ACHN (cell line): ENCODE results near the gene RBM33.

Experiments
- DNase-seq: peaks from one replicate; pipeline ENCODE4 v3.0.0-alpha.2; 2015
- in situ Hi-C: cut with HindIII; loops from 2 replicates; pipeline ENCODE4 v1.10.0; 2017; ENCODE audit warnings: low sequenced_read_pairs, low pct_ligation_motif_present, low pct_unique_long_range_greater_than_20kb

RBM33 gene

DNA sequence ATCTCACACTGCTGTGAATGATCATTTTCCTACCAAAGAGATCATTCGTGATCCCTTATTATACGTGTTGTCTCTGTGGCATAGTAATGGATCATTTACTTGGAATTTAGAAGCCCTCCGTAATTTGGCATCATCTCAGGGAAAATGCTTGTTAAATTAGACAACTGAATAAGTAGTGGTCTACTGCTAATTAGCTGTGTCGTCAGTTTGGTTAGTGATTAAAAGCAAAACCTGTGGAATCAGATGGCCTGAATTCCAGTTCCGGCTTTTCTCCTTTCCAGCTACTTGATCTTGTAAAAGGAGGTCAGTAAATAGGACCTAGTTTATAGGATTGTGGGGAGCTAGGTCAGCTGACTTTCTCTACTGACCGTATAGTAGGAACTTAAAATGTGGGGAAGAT, 65.6 kb downstream of the RBM33 start:
- no peak for DNase-seq
- in situ Hi-C loops: no loop called here

DNA sequence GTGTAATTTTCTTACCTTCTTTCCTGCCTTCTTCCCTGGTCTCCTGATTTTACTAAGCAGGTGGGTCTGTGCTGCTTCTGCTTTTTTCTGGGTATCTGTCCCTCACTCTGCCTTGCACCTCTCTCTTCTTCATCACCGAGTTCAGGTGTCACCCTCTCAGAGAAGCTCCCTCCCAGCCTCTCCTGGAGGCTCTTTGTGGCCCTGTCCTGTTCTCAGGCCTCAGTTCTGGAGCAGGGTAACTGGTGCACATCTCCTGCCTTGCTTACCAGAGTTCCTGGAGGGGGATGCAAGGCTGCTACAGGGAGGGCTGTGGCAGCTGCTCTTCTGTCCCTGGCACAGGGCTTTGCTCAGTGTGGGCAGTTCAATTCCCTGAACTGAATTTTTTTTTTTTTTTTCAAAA, 66.1 kb downstream of the RBM33 start:
- in situ Hi-C loops: no loop called here
- no peak for DNase-seq

DNA sequence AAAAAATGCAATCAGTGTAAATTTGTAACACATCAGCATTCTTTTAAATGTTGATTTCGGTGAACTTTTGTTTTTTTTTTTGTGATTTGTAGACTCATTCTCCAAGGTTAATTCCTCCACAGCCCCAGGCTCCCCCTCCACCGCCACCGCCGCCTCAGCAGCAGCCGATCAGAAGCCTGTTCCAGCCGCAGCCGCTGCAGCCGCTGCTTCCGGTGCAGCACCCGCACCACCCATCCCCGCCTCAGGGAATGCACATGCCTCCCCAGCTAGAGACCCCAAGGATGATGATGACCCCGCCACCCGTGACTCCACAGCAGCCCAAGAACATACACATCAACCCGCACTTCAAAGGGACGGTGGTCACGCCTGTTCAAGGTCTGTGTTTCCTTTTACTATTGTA, 66.6 kb downstream of the RBM33 start:
- no peak for DNase-seq
- in situ Hi-C loops: no loop called here

DNA sequence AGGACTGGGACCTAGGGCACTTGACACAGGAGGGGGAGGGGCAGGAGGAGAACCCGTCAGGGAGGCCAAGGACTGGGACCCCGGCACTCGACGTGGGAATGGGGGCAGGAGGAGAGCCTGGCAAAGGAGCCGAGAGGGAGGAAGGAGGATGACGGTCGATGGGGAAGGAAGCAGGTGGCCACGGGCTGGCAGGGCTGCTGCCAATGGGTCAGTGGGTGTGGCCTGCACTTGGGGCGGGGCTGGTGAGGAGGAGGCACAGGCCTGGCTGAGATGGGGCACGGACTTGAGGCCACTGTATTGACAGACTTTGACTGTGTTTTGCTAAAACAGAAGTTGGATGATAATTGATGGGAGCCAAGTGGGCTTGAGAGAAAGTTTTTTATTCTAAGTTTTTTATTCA, 68.9 kb downstream of the RBM33 start:
- in situ Hi-C loops: no loop called here
- no peak for DNase-seq

DNA sequence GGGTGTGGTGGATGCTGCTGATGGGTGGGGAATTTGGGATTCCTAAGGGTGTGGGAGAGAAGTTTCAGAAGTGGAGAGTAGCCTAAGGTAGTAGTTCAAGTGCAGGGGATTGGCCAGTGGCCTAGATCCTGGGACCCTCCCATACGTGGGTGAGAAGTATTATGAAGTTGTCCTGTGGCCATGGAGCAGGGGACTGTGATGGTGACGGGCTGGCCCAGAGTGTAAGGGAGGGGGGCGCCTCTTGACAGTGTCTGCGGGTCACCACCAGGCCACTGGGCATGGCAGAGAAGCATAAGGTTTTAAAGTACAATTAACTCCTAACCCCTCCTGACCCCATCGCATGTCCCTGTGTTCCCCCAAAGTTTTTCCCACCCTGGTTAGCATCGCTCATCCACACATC, 70.2 kb downstream of the RBM33 start:
- in situ Hi-C loops: no loop called here
- no peak for DNase-seq

DNA sequence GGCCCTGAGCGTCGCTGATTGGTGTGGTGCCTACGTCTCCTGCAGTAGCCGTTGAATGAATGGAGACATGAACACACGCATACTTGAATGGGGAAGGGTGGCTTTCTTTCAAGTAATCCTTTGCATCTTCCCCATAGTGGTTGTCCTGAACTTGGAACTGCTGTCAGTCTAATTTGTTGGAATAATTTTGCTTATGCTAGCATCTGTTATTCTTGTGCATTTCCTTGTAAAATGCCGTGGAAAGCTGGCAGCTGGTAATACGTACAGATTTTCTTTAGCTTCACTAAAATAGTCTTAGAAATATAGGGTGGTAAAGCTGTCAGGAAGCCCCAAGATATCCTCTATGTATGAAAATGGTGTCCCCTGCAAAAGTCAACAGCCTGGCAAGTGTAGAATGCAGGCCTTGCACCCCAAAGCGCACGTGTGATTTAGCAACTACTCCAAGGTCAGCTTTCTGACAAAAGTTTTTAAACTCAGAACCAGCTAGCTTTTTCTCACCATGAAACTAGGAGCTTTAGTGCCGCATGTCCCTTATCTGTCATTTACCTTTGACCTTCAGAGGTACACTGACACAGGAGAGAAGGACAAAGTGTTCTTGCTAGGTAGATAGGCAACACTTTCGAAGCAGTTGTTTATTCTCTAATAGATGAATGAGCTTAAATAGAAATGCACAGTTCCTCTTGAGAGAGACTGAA, 70.8 kb downstream of the RBM33 start:
- no peak for DNase-seq
- in situ Hi-C loops: no loop called here

DNA sequence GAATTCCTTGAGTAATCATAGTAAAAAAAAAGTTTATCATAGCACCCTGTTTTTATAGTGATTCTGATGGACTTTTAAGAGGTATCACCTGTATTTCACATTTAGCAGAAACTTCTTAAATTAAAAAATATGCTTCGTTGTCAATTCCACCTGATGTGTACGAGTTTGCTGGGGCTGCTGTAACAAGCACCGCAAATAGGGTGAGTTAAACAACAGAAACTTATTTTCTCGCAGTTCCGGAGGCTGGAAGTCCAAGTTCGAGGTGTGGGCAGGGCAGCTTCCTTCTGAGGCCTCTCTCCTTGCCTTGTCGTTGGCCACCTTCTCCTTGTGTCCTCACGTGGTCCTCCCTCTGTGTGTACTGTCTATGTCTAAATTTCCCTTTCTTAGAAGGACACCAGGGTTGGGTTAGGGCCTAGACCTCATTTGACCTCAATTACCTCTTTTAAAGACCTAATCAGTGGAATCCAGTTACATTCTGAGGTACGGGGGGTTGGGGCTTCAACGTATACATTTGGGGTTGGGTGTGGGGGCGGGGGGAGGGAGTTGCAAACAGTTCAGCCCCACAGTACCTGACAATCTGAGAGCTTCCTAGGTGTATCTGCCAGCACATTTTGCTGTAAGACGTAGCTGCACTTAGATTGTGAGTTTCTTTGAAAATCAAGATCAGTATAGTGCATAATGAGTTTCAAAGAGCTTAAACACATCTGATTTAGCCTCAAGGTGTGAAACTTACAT, 72.7 kb downstream of the RBM33 start:
- DNase-seq: no peak
- in situ Hi-C loops: no loop called here

DNA sequence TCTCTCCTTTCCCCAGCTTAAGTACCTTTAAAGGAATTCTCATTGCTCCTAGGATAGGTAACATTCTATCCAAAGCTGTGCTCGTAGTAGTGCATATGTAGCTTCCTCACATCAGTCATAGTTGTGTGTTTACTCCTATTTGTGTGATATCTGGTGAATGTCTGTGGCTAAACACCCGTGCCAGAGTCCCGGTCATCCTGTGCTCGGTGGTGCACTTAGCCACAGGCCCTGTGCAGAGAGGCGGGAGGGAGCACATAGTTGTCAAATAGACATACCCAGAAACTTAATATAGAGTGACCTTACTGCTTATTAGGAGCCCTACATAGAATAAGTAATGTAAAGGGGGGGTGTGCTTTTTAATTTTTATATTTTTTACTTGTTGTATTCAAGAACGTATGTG, 76.6 kb downstream of the RBM33 start:
- DNase-seq: no peak
- in situ Hi-C loops: no loop called here

DNA sequence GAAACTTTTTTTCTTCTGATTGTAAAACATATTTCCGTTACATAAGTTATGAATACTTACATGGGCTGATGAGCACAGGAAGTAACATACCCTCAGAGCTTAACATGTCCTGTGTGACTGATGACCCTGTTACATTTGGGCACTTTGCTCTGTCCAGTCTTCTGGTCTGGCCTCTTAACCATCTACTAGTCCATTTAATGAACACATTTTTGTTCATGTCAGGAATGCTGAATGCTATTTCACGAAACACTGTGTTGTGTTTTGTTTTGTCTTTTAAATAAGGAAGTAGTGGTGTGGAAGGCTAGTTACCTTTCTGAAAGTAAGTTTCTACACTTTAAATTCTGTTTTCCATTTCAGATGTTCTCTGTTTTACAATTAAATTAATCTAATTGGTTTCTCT, 77.7 kb downstream of the RBM33 start:
- in situ Hi-C loops: no loop called here

DNA sequence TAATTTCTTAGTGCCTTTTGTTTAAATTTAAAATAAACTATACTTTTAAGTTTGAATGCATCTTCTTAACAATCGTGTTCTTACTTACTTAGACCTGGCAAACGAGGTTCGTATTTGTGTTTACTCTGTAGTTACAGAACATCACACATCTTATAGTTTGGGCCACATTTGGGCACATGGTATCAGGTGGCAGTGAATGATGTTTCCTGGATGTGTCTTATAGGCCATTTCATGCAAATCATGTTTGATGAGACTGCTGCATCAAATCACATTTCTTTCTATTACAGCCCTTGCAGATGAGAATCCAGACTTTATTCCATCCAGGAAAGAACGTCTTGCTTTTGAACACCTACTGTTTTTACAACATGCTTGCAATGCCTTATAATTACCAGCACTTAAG, 78.5 kb downstream of the RBM33 start:
- DNase-seq: no peak
- in situ Hi-C loops: no loop called here

More for the DNA sequence above, 77.7 kb downstream of the RBM33 start:
- no peak for DNase-seq

DNA sequence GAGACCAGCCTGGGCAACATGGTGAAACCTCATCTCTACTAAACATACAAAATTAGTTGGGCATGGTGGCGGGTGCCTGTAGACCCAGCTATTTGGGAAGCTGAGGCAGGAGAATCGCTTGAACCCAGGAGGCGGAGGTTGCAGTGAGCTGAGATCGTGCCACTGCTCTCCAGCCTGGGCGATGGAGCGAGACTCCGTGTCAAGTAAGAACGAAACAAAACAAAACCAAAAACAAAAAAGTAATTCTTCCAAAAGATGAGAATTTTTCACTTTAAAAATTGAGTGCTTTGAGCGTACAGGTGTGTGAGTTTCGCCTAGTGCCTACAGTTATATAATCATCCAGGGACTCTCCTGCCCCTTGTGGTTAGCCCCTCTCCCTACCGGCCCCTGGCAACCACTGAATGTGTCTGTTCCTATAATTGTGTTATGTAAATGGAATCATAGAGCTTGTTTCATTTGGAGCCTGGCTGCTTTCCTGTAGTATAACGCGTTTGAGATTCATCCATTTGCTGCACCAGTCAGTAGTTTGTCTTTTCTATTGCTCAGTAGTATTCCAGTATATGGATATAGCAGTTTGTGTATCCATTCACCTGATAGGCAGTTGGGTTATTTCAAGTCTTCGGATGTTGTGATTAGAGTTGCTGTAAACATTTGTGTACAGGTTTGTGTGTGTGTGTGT, 80.0 kb downstream of the RBM33 start:
- no peak for DNase-seq
- in situ Hi-C loops: loop anchor here (25.0 kb wide), 1 partner anchor 137 kb away; no protein-coding TSS in a partner anchor

DNA sequence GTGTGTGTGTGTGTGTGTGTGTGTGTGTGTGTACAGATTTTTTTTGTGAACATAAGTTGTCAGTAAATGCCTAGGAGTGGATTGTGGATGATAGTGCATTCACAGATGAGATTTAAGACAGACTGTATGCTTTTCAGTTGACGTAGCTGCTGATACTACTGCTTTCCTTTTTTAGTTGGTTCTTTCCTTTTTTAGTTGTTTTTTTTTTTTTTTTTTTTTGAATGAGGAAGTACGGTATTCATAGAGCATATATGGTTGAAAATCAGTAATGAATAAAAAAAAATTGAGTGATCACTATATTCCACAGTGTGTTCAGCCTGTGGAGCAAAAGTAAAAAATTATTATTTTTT, 80.5 kb downstream of the RBM33 start:
- in situ Hi-C loops: loop anchor here (25.0 kb wide), 1 partner anchor 138 kb away; no protein-coding TSS in a partner anchor
- DNase-seq: no peak

DNA sequence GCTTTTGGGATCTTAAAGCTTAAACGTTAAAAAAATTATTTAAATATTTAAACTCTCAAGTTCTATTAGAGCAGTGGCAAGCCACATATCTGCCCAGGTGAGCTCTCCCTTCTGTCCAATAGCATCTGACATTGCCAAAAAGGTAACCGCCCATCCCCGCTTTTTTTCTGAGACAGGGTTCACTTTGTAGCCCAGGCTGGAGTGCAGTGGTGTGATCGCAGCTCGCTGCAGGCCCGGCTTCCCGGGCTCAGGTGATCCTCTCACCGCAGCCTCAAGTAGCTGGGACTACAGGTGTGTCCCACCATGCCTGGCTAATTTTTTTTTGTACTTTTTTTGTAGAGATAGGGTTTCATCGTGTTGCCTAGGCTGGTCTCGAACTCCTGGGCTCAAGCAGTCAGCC, 83.2 kb downstream of the RBM33 start:
- in situ Hi-C loops: loop anchor here (25.0 kb wide), 1 partner anchor 140 kb away; no protein-coding TSS in a partner anchor
- DNase-seq: no peak

DNA sequence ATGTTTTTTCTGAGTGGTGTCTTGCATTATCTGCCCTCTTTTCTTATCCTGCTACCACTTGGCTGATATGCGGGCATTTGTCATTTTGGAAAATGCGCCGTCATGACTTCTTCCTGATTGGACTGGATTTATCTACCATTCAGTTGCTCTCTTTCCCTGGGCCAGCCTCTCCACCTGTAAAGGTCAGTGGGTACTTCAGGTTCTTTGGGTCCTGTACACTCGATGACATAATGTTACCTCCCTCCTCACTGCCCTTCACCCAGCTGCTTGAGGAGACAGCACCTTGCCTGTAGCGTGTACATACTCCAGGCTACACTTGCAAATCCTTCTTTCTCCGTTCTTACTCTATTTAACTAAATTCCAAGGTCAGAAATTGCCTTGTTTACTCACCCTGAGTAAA, 83.7 kb downstream of the RBM33 start:
- in situ Hi-C loops: loop anchor here (25.0 kb wide), 1 partner anchor 141 kb away; no protein-coding TSS in a partner anchor
- DNase-seq: no peak

DNA sequence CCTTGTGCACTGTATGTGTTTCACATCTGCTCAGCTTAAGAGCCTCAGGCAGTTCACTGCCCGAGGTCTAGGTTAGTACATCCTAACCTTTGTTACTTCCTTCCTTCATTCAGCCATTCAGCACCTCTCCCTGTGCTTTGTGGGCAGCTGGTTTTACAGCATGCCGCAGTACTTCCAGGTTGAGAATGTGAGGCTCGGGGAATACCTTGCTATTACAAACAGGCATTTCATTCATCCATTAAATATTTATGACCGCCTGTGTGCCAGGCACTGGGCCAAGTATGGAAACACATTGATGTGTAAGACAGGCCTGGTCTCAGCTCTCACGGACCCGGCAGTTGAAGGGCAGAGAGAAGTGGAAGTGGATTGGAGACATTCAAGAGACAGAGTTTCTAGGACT, 85.4 kb downstream of the RBM33 start:
- DNase-seq: no peak
- in situ Hi-C loops: loop anchor here (25.0 kb wide), 1 partner anchor 143 kb away; no protein-coding TSS in a partner anchor

DNA sequence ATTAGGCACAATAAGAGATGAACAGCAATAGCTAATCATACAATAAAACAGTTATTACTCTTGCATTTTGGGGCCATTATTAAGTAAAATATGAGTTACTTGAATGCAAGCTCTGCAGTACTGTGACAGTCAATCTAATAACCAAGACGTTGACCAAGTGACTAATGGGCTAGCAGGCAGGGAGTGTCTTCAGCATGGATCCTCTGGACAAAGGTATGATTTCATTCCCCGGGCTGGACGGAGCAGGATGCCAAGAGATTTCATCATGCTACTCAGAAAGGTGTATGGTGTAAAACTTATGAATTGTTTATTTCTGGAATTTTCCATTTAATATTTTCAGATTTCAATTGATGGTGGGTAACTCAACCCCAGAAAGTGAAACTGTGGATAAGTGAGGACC, 86.9 kb downstream of the RBM33 start:
- in situ Hi-C loops: loop anchor here (25.0 kb wide), 1 partner anchor 144 kb away; no protein-coding TSS in a partner anchor
- no peak for DNase-seq

DNA sequence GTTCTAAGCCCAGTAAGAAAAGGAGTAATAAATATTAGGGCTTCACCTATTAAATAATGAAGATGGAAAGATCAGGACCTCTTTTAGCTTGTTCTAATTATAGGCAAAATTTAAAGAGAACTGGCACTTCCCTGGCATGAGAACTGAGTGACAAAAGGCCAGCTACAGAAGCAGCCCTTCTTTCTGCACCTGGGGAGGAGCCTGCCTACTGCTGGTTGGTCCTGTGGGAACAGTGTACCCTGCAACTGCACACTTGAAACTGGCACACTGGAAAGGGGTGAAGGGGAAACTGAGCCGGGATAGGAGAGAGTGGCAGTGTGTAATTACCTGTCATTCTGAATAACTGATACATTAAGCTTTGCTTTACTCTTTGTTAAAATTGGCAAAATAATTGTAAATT, 87.4 kb downstream of the RBM33 start:
- in situ Hi-C loops: loop anchor here (25.0 kb wide), 1 partner anchor 145 kb away; no protein-coding TSS in a partner anchor
- DNase-seq: no peak

DNA sequence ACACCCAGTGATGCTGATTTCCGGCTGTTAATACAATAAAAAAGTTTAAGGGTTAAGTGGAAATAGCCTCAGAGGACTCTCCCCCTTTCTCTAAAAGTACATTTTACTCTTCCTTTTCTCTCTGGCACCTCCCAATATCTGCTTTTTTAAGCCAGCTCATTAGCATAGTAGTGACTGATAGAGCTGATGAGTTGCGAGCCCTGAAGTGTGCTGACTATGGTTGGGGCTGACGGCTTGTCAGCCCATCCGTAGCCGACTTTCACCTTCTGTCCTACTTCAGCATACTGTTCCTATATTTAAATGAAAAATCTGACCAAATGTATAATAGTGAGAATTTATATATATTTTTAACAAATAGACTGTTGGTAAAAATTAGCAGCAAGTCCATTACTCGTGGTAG, 87.8 kb downstream of the RBM33 start:
- DNase-seq: no peak
- in situ Hi-C loops: loop anchor here (25.0 kb wide), 1 partner anchor 145 kb away; no protein-coding TSS in a partner anchor
